Right lobe of liver (tissue), 6 donors: ENCODE results near the gene FRMD4A. TPM values are rescaled to one million over a fixed set of nuclear protein-coding genes. Genes with fewer than 3 reads are reported as not detected.

Experiments used
- ATAC-seq, 4 donors: fragments of 200-7000 bp; cut with Tn5 transposase; one replicate each; pipeline ENCODE4 v1.9.1; 2020; ENCODE audit warnings: mild to moderate bottlenecking in 4 of 4, moderate library complexity in 4 of 4
- DNase-seq, 3 donors: peaks; one replicate each; pipeline ENCODE4 v3.0.0-alpha.2; 2020
- H3K27ac ChIP-seq, 3 donors: fragments of 200-600 bp; one replicate each; pipeline ENCODE4 v1.8.0; 2022
- H3K27me3 ChIP-seq, 2 donors: fragments of 200-600 bp; one replicate each; pipeline ENCODE4 v1.8.0; 2022
- H3K36me3 ChIP-seq, 4 donors: fragments of 200-600 bp; sonication (generic) in 1 of 4; one replicate each; pipeline versions ENCODE4 v1.5.1 to v1.8.0; 2017 to 2022; ENCODE audit warnings: control low read depth in 1 of 4
- H3K4me1 ChIP-seq, 4 donors: fragments of 200-600 bp; sonication (generic) in 1 of 4; one replicate each; pipeline versions ENCODE4 v1.5.1 to v1.8.0; 2017 to 2022; ENCODE audit warnings: control low read depth in 1 of 4
- H3K4me3 ChIP-seq, 3 donors: fragments of 200-600 bp; one replicate each; pipeline ENCODE4 v1.8.0; 2022
- H3K9me3 ChIP-seq, 4 donors: fragments of 200-600 bp; sonication (generic) in 1 of 4; one replicate each; pipeline versions ENCODE4 v1.5.1 to v1.8.0; 2017 to 2022; ENCODE audit warnings: control low read depth in 1 of 4
- POLR2A ChIP-seq: fragments of 450-650 bp; IDR thresholded peaks from one replicate; pipeline ENCODE4 v1.6.1; 2017; ENCODE audit warnings: antibody characterized with exemption, mild to moderate bottlenecking
- WGBS: methylation state at CpG from one replicate; pipeline ENCODE4 v1.1.6; 2018; ENCODE audit warnings: low coverage, low lambda C conversion rate; ENCODE audit not compliant: insufficient coverage; ENCODE audit errors: missing lambda C conversion rate; 5-methylcytosine and 5-hydroxymethylcytosine counted together
- intact Hi-C, 2 donors: fragments of 100-400 bp; cut with DNase I; formaldehyde crosslinking; loops; one replicate each; pipeline versions ENCODE4 v1.11.2 to v1.14.1; 2022
- total RNA-seq, 6 experiments: library from RNA; depleted of rRNA in 2 of 6; stranded (reverse); fragments of >200 nt in 2 of 6; fragmentation: NEBNext Ultra II Directional in 3 of 6; extraction: Animal tissue kit (Norgen Biotek cat#: 25700) in 3 of 6; gene quantifications; one replicate each; pipeline versions ENCODE4 v1.1.0 to v1.2.4, GENCODE V29; 2016 to 2023
- TF ChIP-seq, protein P1 (sequence below), 4 donors: fragments of 200-600 bp in 3 of 4; fragments of 450-650 bp in 1 of 4; IDR thresholded peaks; one replicate each; pipeline versions ENCODE4 v1.5.1 to v1.8.0; 2016 to 2022; ENCODE audit warnings: antibody characterized with exemption in 4 of 4, mild to moderate bottlenecking in 2 of 4
- donor health status: DM: no; HTN: yes; CAD: no.
- donor health status: DM: no; HTN: no; CAD: no.
- donor health status: DM: no; HTN: no; CAD: no.
- donor health status: DM: no; HTN: yes; CAD: no.
- donor health status: DM: no; HTN: yes; CAD: no.

The FRMD4A gene
- total RNA-seq, 6 experiments from 2014 or later, result 8.4 to 22.8 (median 13.3) TPM

DNA sequence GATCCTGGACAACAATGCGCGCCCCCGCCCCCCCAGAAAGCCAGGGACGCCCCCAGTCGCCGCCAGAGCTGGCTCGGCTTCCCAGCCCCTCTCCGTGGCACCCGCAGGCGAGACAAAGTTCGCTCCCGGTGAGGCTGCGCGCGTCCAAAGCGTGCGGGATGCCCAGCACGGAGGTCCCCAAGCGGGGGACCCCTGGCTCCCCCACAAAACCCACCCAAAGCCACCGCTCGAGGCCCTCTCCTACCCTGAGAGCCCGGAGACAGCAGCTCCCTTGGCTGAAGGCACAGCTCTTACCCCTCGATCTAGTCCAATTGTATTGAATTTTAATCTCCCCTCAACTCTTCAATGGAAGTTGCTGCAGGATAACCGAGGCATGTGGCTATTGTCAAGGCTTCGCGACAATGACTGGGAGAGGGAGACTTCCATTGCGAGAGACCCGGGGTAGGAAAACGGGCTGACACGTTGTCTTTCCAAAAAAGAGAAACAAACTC lies 438.7 kb downstream of the FRMD4A start:
- WGBS, result 5% methylated on average over 9 of the region's 30 CpGs
- H3K36me3 ChIP-seq, result no peaks in the 10 kb centered on the region
- H3K27me3 ChIP-seq, result no peaks in the 10 kb centered on the region
- DNase-seq, result no peak
- no peaks in the 10 kb centered on the region for H3K4me1 ChIP-seq
- intact Hi-C loops, result no loop called here
- peak in 1 of 4 donors; percentile 8 for ATAC-seq
- TF ChIP-seq POLR2A, result no peak
- TF ChIP-seq, protein P1, sequence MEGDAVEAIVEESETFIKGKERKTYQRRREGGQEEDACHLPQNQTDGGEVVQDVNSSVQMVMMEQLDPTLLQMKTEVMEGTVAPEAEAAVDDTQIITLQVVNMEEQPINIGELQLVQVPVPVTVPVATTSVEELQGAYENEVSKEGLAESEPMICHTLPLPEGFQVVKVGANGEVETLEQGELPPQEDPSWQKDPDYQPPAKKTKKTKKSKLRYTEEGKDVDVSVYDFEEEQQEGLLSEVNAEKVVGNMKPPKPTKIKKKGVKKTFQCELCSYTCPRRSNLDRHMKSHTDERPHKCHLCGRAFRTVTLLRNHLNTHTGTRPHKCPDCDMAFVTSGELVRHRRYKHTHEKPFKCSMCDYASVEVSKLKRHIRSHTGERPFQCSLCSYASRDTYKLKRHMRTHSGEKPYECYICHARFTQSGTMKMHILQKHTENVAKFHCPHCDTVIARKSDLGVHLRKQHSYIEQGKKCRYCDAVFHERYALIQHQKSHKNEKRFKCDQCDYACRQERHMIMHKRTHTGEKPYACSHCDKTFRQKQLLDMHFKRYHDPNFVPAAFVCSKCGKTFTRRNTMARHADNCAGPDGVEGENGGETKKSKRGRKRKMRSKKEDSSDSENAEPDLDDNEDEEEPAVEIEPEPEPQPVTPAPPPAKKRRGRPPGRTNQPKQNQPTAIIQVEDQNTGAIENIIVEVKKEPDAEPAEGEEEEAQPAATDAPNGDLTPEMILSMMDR (IDR thresholded peaks at IDR 0.05), result no peak
- H3K27ac ChIP-seq, result peak overlapping the region in 2 of 3 donors; percentile 51 to 79
- peak overlapping the region; percentile 11 to 37 (median 16) for H3K4me3 ChIP-seq
- no peaks in the 10 kb centered on the region for H3K9me3 ChIP-seq

DNA sequence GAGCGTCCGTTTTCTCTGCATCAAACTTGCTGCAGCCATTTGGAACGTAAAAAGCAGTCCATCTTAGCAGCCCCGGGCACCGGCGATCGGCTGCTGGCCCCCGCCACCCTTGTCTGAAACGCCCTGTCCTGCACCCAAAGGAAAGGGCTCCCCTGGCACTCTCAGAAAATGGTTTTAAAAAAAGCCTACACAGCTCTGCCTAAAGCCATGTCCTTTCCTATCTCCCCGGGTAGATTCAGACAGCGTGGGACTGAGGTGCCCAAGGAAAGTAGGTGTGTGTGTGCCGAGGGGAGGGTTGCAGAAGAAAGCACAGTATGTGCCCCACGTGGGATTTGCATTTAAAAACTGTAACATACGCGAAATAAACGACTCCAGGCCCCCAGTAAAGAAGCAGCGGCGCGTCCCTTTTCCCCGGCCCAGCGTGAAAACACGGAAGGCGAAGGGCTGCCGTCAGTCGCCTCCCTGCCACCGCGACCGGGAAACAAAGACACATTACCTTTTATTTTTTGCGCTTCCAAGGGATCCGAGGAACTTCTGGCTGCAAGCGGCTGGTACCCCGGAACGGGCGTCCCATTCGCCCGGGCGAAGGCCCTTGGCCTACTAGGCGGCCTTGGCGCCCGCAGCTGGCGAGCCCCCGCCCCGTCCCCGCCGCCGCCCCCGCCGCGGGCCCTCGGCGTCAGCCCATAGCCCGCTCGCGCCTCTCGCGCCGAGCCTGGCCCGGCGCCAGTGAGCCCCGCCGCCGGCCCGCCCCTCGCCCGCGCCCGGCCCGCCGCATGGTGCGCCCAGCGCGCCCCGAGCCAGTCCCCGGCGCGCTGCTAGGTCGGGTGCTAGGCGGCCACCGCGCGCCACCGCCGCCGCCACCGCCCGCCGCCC lies 439.4 kb downstream of the FRMD4A start:
- DNase-seq, result peak in 1 of 3 donors; percentile 34
- no peaks in the 10 kb centered on the region for H3K27me3 ChIP-seq
- 10% methylated on average over 27 of the region's 87 CpGs for WGBS

DNA sequence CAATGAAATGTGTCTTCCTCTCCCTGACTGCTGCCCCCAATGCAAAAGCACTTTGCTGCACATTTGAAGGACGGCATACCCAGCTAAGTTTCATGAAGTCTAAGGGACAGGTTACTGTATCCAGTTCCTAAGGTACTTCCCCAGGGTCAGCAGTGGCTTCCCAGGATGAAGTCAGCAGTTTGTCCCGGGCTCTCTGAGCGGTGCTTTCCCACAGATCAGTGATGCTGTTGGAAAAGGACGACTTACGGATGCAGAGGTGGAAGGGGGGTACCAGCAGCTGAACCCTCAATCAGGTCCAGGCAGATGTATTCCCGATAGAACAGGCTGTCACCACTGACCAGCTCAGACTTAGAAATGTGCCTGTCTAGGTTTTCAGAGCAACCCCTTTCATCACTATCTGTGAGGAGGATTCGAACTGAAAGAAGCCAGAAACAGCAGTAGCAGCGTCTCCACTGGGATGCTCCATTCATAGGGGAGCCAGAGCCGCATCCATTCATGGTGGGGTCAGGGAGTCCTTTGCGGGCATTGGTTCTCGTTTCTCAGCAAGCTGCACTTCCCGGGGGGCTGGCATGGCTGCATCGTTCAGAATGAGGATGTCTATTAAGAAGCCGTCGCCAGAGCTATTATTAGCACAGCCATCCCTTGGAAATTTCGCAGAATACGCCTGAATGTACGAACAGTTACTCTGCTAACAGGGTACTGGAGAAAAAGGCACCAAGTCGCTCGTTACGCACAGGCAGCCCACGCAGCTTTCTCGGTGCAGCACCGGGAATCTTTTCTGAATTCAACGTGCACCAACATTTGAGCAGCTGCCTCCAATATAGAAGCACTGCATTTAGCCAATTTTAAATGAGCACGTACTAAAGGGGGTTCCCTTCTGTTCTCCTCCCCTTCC lies 440.2 kb downstream of the FRMD4A start:
- intact Hi-C loops, result no loop called here
- ATAC-seq, result peak; percentile 24 to 47 (median 44)
- DNase-seq, result no peak

More for the DNA sequence above, 439.4 kb downstream of the FRMD4A start:
- ATAC-seq, result peak; percentile 31 to 50 (median 42)
- no peak for TF ChIP-seq POLR2A
- TF ChIP-seq, protein P1 (IDR thresholded peaks at IDR 0.05), result no peak
- Histone ChIP-seq H3K9me3 (no peaks in the 10 kb centered on the region), H3K4me1 (no peaks in the 10 kb centered on the region), H3K36me3 (no peaks in the 10 kb centered on the region), H3K27ac (peak overlapping the region in 2 of 3 donors; percentile 51 to 79), H3K4me3 (peak overlapping the region; percentile 25 to 46 (median 33))
- intact Hi-C loops, result no loop called here

DNA sequence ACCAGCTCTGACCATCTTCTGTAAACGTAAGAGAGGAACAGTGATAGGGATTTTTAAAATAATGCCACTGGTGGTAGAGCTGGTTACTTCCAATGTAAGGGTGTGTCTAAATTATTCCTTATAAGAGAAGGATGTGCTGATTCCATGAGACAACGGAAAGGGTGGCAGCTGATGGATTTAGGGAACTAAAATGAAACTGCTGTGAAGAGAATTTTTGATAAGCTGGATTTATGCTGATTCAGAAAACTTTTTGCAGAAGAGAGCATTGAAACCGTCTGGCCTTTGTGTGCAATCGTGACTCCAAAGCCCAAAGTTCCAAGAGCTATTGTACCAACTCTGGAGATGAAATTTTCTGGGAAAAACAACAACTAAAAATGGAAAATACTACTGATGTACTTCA lies 443.0 kb downstream of the FRMD4A start:
- Histone ChIP-seq H3K9me3 (no peaks in the 10 kb centered on the region), H3K4me1 (no peaks in the 10 kb centered on the region), H3K36me3 (no peaks in the 10 kb centered on the region), H3K27me3 (no peaks in the 10 kb centered on the region), H3K4me3 (no peak overlapping the region), H3K27ac (no peak overlapping the region)
- intact Hi-C loops, result no loop called here
- DNase-seq (no peak), ATAC-seq (no peak)
- 18% methylated on average over 4 of the region's 4 CpGs for whole genome bisulfite sequencing
- peak; percentile 13 for TF ChIP-seq POLR2A
- TF ChIP-seq, protein P1 (IDR thresholded peaks at IDR 0.05), result no peak

More for the DNA sequence above, 440.2 kb downstream of the FRMD4A start:
- Histone ChIP-seq H3K4me3 (peak overlapping the region; percentile 25 to 46 (median 33)), H3K36me3 (no peaks in the 10 kb centered on the region), H3K4me1 (no peaks in the 10 kb centered on the region), H3K27ac (peak overlapping the region in 2 of 3 donors; percentile 40 to 75), H3K27me3 (no peaks in the 10 kb centered on the region), H3K9me3 (no peaks in the 10 kb centered on the region)
- TF ChIP-seq, protein P1 (IDR thresholded peaks at IDR 0.05), result no peak
- TF ChIP-seq POLR2A, result no peak
- 23% methylated on average over 17 of the region's 26 CpGs for WGBS
